NCI-H1105 (cell line): ENCODE measurements around the gene PAX5.
A peak's percentile ranks its signal among the peaks of the same experiment; 100 is the strongest.

Experiments used
- DNase-seq: peaks from one replicate; lab custom pipeline; 2025; lab: John Stamatoyannopoulos, UW

Gene PAX5

DNA sequence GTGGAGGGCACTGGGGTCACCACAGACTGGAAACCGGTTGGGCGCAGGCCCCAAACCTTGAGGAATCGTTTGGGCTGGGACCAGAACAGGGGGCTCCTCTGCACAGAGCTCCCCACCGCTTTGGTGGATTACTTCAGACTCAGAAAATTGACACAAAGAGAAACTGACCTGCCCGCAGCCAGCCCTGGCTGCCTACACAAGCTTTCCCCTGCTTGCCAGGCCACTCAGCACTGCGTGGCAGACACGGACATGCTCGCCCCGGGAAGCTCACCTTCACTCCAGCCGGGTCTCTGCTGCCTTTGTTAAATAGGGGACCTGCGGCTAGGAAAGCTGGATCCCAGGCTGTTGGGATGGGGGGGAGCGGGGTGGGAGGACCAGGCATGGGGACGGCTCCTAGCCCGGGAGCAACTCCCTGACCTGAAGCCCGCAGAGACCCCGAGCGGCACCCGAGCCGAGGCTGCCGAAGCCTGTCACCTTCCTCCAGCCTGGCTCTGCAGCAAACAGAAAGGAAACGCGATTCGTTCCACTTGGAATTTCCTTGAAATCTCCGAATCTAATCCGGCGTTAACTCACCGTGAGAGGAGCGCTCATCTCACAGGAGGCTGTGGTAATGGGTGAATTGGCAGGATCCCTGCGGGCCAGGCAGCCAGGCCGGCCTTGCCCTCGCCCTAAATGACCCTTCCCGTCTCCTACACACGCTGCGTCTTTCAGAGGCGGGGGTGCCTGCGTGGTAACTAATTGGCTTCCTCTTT is 8.8 kb downstream of the PAX5 start:
- DNase-seq = no peak

GRCh38 chr9:37017546-37017945 is 16.5 kb downstream of the PAX5 start:
- DNase-seq = no peak

DNA sequence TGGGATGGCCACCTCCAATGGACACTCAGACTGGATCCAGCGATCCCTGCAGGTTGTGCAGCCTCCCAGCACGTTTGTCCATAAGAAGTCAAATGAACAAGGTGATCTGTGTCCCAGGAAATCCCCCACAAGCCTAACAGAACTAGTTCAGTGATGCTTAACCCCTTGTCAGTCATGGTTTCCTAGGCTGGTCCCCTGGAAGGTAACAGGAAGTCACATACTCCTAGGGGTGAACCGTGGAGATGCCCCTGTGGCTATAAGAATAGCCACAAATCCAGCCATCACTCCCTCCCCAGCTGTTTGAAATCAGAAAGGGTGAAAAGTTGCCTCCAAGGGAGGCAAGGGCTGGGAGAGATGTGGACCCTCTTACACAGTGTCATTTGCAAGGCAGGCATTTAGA is 22.5 kb downstream of the PAX5 start:
- DNase-seq = no peak

GRCh38 chr9:37010976-37011375 is 23.1 kb downstream of the PAX5 start:
- no peak for DNase-seq

DNA sequence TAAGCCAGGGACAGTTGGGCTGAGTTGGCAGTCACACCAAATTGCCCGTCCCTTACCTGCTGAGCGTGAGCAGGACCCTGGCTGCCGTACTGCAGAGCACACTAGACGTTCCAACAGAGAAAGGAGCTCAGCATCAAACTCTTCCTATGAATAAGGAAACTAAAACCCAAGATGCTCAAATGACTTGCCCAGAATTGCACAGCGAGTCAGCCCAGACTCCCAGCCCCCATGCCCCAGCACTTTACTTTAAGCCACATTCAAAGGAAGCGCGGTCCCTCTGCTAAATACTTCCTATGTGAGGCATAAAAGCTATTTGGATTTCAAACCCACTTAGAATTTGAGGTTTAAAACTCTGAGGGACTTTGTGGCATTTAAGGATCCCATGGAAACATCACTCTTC is 23.9 kb downstream of the PAX5 start:
- DNase-seq = no peak

DNA sequence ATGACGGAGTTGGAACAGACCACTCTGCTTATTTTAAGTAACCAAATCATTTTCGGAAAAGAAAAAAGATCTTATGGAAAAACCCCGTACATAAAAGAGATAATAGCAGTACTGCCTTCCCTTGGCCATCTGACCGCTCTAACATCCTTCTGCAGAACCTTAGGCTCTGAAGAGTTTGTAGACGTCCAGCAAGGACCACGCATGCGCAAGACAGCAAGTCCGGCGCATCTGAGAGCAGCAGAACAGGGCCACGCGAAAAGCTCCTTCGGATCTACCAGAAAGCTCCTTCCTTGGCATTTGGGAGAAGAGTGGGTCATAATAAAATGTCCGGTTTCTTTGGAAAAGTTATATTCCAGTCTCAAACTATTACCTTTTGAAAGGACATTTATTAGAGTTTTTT is 26.8 kb downstream of the PAX5 start:
- no peak for DNase-seq

DNA sequence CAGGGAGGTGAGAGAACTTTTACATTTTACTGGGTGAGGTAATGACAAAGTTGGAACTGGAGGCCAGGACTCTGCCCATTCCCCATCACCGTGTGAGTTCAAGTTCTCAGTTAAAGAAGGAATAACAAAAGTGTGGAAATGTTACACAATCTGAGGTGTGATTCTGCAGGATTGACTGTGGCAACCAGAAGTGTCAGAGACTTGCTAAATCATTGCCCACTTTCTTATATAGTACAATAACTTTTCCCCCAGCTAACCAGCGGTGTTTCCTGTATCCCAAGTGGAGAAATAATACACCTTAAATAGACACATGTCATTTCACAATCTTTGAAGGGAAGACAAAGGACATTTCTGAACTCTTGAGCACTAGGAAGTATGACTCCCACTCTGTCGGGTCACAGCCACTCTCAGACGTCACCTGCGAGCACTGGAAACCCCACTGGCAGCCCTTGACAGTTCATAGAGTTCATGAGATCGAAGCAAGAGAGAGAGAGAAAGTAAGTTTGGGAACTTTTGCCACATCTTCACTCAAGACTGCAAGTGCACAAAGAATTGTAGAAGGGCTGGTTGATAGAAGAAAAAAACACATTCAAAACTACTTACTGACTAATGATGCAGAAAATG is 28.4 kb downstream of the PAX5 start:
- no peak for DNase-seq

GRCh38 chr9:37004424-37004935 is 29.6 kb downstream of the PAX5 start:
- no peak for DNase-seq

- no peak for DNase-seq
Observed at GRCh38 chr9:37002413-37003217, 31.5 kb downstream of the PAX5 start.

DNA sequence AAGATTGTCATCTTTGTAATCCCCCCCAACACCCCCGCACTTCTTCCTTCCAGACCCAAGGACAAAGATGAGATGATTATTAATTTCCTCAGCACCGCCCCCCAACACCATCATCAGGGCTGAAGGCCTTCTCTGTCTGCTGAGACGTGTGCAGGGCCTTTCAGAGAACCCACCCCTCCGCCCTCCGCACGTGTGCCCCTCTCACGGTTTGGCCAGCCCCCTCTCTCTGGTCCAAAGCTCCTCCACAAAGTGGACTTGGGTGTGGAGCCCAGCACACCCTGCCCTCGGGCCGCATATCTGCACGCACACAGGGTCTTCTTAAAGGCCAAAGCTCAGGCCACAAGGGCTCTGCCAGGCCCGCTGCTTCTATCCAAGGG is 32.0 kb downstream of the PAX5 start:
- DNase-seq = no peak

DNA sequence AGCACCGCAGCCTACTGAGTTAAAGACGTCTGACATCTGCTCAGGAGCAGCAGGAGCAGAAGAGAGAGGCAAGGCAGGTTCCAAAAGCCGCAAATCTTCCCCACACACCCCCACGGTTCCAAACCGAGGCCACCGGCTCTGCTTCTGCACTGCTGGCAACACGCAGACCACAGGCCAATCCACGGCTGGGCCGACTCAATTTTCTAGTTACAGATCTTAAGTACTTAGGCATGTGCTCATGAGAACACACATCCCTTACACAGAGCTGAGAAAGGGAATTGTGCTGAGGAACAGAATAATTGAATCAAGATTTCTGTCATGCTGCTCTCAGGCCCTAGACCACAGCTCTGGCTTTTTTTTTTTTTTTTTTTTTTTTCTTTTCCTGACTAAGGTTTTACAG is 32.6 kb downstream of the PAX5 start:
- no peak for DNase-seq

DNA sequence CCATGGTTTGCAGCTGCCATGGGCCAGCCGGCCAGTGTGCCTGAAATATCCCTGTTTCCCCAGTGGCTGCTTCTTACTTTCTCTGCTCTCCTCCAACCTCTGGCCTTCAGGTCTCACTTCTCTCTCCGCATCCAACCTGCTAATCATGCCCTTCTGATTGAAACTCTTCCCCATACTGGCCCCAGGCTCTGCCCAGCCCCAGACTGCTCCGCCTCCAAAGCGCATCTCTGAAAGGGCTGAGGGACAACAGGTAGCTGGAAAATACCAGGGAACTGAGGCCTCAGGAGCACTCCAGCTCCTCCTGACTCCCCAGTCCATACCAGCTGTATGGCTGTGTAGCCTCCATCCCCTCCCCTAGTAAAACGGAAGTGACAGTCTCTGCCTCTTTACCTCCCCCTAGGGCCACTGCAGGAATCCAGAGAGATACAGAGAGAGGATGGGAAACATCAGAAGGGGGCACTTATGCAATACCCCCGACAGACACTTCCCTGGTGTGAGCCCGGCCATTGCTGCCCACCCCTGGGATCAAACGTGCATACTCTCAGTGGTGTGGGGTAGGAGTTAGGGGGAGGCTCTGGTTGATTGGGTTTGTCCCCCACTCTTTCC is 34.2 kb downstream of the PAX5 start:
- no peak for DNase-seq

DNA sequence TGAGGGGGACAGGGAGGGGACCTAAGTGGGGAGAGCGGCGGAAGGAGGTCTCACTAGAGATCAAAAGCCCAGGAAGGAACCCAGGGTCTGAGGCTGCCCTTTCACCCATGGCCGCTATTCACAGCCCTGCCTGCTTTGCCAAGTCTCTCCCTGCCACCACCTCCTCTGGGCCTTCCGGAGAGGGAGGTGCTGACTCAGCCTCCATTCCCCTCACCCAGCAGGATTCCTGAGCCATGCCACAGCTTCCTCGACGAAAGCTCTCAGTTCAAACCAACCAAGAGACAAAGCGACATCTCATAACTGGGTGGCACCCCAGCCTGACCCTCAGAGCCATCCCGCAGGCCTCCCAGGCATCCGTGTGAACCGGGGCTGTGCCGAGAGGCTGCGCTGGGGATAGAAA is 36.7 kb downstream of the PAX5 start:
- DNase-seq = no peak

GRCh38 chr9:36996706-36997086 is 37.4 kb downstream of the PAX5 start:
- DNase-seq = no peak

DNA sequence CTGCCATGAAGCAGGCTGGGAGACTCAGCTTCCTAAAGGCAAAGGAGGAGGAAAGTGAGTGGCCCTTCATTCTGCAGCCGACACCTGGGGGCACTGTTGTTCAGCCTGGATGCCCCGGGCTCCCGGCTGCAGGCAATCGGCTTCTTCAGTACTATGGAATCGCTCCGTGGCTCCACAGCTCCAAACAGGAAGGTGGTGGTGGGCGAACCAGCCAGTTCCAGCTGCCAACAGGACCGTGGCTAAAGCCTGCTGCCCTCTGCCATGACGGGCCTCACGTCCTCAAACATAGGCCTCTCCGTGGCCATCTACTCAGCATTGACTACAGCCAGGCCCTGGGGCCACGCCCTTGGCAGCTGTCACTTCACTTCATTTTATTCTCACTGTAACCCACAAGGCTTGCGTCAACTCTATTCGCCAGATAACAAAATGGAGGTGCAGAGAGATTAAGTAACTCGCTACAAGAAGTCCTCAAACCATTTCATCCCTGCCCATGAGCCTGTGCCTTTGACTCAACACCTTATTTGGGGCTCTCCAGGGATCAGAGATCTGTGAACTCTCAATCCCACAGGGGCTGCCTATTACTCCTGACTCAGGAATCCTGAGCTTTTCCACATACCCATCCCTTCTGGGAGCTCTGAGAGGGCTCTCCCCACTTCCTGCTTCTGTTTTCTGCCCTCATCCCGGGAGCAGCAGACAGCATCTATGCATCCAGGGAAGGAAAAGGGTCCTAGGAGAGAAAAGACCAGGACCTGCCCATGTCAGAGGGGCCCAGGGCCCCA is 38.0 kb downstream of the PAX5 start:
- peak; percentile 30 for DNase-seq

DNA sequence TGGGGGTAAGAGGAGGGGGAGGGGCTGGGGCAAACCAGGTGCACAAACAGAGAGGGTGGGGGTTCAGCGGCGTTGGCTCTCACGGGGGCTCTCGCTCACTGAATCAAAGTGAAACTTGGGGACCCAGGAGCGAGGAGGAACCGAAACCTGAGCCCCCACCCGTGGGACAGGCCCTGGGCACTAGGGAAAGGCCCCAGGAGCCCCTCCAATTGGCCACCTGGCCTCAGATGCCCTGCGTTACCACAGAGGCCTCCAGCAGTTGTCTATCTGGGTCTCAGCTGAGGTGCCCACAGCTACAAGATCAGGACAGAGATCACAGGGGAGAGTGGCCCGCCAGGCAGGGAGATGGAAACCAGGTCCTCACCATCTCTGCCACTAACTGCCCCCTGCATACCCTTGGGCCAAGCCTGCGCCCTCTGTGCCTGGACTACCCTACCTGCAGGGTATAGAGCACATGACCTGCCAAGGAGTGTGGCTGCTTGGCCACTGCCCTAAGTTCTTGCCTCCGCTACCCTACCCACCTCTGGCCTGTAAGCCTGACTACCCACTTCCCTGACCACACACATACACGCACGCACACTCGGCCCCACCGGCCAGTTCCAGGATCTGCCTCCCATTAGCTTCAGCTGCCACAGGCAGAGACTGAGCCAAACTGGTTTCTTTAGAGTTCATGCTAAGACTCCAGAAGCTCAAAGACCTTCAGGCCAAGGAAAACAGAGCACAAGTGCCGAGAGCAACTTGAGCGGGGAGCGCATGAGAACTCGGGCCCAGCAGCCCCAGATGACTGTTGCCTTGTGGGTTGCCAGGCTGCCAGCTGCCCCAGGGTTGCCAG is 39.9 kb downstream of the PAX5 start:
- no peak for DNase-seq

DNA sequence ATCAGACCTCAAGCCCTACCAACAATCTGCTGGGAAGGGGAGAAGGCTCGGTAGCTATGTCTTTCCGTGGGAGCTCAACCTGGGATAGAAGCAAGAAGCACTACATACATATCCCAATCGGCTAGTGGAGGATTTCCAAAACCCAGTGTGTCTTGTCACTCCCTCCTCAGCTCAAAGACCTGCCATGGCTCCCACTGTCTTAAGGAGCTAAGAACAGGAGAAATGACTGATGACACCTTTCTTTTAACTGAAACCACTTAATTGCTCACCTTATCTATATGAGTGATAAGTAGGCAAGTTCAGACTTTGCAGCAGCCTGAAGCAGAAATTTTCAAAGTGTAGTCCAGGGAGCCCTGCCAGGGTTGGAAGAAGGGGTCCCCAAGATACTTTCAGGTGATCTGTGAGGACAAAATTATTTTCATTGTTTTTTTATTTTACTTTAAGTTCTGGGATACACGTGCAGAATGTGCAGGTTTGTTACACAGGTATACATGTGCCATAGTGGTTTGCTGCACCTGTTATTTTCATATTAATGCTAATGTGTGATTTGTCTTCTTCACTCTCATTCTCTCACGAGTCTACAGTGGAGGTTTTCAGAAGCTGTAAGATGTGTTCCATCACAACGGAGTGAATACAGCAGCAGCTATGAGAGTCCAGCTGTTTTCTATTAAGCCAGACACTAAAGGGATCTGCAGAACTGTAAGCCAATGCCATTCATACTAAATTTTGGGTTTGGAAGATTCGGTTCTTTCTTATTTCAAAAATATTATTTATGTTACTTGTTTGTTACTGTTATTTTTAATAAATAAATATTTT is 41.4 kb downstream of the PAX5 start:
- DNase-seq = no peak

GRCh38 chr9:36991516-36992134 is 42.4 kb downstream of the PAX5 start:
- DNase-seq = no peak

DNA sequence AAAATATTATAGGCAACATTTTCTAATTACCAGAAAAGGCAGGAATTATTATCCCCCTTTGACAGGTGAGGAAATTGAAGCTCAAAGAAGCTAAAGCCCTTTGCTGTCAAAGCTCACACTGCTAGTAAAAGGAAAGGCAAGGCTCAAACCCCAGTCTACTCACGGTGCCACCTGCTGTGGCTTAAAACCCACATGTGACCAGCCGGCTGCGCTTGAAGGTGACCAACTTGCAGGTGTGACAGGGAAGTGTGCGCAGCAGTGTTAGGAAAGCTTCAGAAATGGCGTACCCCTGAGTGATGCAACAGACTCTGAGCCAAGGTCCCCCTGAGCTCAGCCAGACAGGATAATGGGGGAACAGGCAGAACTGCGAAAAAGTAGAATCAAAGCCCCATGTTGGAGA is 45.2 kb downstream of the PAX5 start:
- DNase-seq = no peak

DNA sequence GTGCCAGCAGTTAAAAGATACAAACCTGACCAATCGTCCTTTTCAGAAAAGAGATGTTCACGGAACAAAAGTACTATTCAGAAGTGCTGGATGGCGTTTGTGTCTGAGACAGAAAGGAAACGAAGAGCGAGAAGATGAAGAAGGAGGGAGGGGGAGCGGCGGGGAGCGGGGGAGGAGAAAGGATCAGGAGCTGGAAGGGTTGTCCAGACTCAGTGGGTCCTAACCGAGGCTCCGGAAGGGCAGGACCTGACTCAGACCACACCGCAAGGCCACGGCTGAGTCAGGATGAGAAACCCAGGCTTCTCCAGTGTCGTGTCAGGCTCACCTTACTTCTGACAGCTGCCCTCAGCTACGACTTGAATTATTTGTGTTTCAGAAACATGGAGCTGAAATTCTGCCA is 46.2 kb downstream of the PAX5 start:
- no peak for DNase-seq
